GM13977 (cell line): Measurements from ENCODE around the gene AQP12B.

Source experiments
- DNase-seq: peaks from one replicate; pipeline ENCODE4 v3.0.0; 2012; ENCODE audit warnings: low spot score
- CTCF ChIP-seq: IDR thresholded peaks from 2 replicates; pipeline ENCODE4 v1.5.1; 2012; ENCODE audit warnings: mild to moderate bottlenecking, control low read depth; ENCODE audit not compliant: insufficient read depth; ENCODE audit errors: extremely low read depth, missing control alignments
- in situ Hi-C: fragments of 300-500 bp; cut with MboI; formaldehyde crosslinking; loops from one replicate; pipeline ENCODE4 v1.12.0; 2022; ENCODE audit warnings: low sequenced_read_pairs, low pct_unique_long_range_greater_than_20kb, mixed read lengths, inconsistent platforms; ENCODE audit not compliant: unreplicated experiment

Gene AQP12B

GRCh38 chr2:240727439-240727838 lies 44.8 kb upstream of the AQP12B start:
- DNase-seq = no peak
- TF ChIP-seq CTCF = no peak
- in situ Hi-C loops = no loop called here

- in situ Hi-C loops = no loop called here
Measured at GRCh38 chr2:240726876-240727275, 44.2 kb upstream of the AQP12B start.

GRCh38 chr2:240725671-240726070 lies 43.0 kb upstream of the AQP12B start:
- no peak for DNase-seq
- in situ Hi-C loops = no loop called here
- TF ChIP-seq CTCF = no peak

More at GRCh38 chr2:240726876-240727275, 44.2 kb upstream of the AQP12B start:
- no peak for DNase-seq
- no peak for TF ChIP-seq CTCF

- in situ Hi-C loops = no loop called here
- no peak for TF ChIP-seq CTCF
- DNase-seq = no peak
Measured at GRCh38 chr2:240725266-240725665, 42.6 kb upstream of the AQP12B start.

GRCh38 chr2:240724431-240724830 lies 41.7 kb upstream of the AQP12B start:
- DNase-seq = no peak
- in situ Hi-C loops = no loop called here
- TF ChIP-seq CTCF = no peak

- no peak for TF ChIP-seq CTCF
- in situ Hi-C loops = no loop called here
Measured at GRCh38 chr2:240723851-240724250, 41.2 kb upstream of the AQP12B start.

More at GRCh38 chr2:240723851-240724250, 41.2 kb upstream of the AQP12B start:
- no peak for DNase-seq
